Stimulated activated CD4-positive, alpha-beta T cell treated with anti-CD3 and anti-CD28 coated beads, TNF-alpha, amount 100 ng/mL, for 4 hours (primary cell): ENCODE results near the gene HOXD10.

ENCODE experiments used
- DNase-seq, 3 experiments: peaks; one replicate each; pipeline ENCODE4 v3.0.0-alpha.2; 2020; ENCODE audit warnings: low read depth in 3 of 3

The HOXD10 gene

GRCh38 chr2:176151442-176152287 lies 35.1 kb downstream of the HOXD10 start, which contains the start of gene HOXD4:
HOXD4 (plus strand) TSS chr2:176151550; CDS start chr2:176151634, 84 bp downstream.
- DNase-seq: no peak

- DNase-seq: no peak
Measured at GRCh38 chr2:176152350-176153181, 36.0 kb downstream of the HOXD10 start.

DNA sequence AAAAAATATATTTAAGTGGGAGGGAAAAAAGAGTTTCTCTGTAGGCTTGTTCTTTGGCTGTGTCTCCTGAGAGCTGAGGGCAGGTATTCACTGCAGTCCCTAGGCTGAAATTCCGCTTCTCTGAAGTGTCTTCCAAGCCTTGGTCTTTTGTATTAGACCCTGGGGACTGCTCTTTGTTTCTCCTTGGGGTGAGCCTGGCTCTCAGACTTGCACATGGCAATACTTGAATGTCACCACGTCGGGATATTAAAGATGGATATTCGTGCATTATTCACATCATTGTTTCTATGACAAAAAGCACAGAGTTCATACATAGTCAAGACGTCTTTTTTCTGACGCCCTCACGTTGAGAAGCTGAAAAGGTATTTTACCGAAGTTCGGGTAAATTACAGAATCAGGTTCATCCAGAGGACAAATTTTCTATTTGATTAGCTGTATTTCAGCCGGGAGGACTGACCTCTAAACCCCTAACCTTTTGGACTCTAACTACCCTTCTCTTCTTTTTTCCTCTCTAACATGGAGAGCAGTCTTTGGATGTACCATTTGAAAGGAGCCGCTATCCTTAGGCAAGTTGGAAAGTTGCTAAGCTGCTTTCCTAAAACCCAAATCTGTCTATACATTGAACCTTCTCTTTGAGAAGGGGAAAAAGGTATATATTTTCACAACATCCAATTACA lies 38.1 kb downstream of the HOXD10 start:
- no peak for DNase-seq

DNA sequence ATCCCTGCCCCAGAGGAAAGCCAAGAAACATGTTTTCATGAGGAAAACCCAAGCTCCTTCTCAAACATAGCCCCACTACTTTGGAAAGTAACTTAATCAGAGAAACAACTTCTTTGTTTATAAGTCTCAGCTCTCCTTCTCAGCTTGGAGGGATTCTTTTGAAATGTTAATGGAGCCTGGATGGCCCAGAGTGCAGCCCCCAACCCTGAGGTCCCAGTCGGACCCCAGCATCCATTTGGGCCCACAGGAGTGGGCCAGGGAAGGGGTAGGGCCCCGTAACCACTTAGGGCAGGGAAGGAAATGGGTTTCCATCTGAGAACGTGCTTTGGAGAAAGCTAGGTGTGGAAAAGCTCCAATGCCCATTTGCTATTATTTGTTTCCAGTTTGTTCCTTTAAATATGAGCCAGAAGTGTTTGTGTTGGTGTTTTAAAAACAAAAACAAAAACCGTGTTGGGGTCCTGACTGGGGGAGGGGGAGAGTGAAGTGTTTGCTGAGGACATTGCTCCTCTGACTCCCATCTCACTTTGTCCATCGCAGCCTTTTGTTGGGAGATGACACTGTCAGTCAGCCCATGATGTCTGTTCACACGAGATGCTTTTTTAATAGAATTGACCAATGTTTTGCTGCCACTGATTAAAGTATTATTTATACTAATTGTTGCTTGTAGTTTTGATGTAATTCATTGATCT lies 38.9 kb downstream of the HOXD10 start:
- DNase-seq: no peak

DNA sequence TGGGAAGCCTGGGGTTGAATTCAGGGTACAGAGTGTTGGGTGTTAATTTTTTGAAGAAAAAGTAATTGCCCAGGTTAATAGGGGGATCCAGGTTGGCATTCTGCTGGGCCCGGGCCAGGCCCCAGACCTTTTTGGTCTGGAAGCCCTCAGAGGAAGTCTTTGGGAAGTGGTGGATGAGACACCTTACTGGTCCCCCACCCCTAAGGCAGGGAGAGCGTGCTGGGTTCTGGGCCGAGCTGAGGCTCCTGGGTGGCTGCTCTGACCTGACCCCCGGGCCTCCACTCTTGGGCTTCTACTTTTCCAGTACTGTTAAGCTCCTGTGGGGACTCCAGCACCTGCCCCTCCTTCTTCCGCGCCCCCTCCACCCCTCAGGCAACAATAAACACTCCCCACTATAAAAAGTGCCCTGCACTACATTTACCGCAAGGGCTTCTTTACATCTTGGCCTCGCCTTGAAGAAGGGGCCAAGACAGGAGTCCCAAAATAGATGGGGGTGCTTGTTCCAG lies 39.8 kb downstream of the HOXD10 start:
- DNase-seq: no peak

DNA sequence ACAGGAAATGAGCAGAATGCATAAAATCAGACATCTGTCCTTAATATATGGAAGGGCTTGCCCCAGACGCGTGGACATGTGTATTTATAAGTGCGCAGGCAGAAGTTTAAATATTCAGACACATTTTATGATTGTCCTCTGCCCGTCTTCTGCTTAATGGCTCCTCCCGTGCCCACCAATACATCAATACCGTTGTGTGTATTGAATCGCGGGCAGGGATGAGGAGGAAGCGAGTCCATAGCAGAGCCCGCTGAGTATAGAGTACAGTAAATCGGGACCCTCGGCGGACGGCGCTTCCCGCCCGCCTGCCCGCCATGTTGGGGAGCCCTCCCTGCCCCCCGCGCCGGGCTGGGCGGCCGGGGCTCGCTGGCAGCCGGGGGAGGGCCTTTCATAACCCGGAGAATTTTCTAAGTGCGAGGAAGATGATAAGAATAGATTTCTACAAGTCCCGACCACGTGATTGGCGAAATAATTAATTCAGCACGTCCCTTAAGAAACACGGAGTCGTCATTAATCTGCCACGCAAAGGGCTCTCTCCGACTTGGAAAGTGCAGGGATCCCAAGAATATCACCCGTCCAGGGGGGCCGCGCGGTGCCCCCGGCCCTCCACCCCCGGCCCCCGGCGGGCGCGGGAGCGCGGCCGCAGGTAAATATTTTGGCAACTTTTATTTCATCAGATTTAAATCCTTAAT lies 40.4 kb downstream of the HOXD10 start, which contains the start of gene HOXD3:
Gene HOXD3 (plus strand): TSS at position 501 of the 692 bp plus-strand sequence. CDS start 11,808 bp downstream, outside the sequence.
- DNase-seq: no peak

DNA sequence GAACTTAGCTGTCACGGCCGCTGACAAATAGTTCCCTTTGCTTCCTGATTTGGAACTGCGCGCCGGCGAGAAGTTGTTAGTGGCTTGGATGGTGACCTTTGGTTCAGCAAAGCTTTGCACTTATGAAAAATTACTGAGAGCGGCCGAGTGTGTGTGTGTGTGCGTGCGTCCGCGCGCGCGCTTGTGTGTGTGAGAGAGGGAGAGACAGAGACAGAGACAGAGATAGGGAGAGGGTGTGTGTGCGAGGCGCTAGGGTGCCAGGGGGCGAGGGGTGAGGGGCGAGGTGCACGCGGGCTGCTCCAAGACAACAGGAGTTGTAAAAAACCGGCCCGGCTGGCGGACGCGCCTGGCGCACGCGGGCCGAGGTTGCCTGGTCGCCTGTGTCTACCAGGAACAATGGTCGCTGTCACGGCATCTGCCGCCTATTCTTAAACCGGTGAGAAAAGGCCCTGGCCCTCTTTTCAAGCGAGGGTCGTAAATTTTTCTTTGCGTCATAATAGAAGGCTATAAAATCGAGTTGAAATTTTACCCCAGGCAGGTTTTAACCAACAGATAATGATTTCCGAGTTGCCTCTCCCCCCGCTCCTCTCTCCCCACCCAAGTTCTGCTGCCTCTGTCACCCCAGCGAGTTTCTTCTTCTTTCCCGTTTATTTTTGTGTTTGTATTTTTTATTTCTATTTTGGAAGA lies 41.1 kb downstream of the HOXD10 start:
- no peak for DNase-seq

GRCh38 chr2:176158186-176158591 lies 41.6 kb downstream of the HOXD10 start:
- no peak for DNase-seq

DNA sequence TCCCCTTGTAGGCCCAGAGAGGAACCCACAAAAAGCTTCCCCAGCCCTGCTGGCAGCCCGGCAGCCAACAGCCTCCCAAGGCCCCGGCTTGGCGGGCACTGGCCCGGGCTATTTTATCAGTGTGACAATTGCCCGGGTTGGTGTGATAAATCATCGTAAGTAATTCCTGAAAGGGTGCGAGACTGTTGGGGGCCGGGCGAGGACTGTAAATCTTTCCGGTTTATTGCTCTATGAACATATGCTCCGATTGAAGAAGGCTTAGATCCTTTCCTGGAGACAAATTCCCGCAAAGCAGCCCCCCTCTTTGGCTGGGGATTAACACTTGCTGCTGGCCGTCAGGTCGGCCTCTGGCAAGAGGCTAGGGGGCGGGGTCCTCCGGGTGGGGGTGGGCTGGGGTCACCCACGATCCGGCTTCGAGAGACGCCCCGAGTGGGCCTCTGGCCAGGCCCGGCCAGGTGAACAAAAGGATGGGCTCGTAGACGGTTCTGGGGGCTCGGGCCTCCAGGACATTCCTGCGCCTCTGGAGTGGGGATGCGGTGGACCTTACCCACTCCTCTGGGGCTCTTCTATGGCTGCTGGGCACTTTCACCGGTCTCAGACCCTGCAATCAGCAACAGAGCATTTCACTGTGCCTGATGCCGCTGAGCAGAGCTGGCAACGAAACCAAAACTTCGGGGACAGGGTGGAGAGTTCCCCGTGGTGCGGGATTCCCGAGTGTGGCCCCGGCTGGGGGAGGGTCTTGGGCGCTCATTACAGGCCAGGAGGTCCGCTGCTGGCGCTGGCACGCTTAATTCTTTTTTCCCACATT lies 42.5 kb downstream of the HOXD10 start:
- no peak for DNase-seq

DNA sequence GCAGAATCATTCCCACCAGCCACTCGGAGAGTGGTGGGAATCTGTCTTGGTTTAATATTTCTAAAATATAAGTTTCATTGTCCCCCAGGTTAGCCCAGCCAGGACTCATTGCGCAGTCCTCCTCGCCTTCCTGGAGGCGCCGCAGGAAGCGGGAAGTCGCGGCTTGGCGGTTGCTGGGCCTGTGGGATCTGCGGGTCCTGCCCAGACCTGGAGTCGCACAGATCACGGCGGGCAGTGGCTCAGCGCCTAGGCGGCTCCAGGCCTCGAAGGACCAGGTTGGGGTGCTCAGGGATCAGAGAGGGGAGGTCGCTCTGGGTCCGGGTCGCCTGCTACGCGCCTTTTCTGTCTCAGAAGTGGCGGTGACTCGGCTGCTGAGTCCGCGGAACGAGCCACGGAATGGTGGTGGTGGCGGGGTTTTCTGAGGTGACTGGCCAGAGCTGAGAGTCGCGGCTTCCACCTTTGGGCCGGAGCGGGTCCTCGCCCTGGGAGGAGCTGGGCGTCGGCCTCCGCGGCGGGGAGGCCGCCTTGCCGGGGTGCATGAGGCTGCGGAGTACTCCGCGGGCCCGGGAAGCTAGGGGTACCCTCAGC lies 43.2 kb downstream of the HOXD10 start:
- DNase-seq: no peak

GRCh38 chr2:176160251-176160985 lies 43.8 kb downstream of the HOXD10 start:
- no peak for DNase-seq

DNA sequence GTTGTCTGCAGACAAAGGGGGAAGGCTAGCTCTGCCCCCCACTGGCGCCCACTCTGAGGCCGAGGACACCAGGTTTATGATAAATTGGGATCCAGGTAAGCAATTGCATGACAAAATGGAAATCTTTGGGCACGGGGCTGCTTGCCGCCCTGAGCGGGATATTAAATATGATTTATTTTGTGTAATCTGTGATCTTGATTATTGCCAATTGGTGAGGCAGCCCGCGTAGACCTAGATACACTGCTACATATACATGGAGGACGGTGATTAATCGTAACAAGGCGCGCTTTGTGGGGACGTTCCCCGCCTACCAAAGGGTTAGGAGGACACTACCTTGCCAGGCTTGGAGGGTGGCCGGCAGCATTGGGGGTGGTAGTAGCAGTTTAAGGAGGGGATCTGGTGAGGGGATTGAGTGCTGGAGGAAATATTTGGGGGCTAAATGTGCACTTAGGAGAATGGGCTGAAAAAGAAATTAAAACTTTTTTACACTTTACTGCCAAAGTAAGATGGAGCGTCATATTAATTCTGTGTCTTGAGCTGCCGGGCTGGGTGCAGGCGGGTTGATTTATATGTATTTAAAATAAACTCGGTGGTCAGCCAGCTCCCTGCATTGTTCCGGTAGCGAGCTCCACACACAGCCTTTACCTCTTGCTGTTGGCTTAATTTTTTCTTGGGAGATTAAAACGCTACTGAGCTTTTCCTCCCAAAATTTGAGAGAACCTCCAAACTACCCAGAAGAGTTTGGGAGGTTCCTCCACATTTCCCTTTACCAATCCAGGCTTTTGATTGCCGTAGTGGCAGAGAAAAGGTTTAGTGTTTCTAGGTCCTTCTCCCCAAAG lies 44.6 kb downstream of the HOXD10 start:
- DNase-seq: no peak

DNA sequence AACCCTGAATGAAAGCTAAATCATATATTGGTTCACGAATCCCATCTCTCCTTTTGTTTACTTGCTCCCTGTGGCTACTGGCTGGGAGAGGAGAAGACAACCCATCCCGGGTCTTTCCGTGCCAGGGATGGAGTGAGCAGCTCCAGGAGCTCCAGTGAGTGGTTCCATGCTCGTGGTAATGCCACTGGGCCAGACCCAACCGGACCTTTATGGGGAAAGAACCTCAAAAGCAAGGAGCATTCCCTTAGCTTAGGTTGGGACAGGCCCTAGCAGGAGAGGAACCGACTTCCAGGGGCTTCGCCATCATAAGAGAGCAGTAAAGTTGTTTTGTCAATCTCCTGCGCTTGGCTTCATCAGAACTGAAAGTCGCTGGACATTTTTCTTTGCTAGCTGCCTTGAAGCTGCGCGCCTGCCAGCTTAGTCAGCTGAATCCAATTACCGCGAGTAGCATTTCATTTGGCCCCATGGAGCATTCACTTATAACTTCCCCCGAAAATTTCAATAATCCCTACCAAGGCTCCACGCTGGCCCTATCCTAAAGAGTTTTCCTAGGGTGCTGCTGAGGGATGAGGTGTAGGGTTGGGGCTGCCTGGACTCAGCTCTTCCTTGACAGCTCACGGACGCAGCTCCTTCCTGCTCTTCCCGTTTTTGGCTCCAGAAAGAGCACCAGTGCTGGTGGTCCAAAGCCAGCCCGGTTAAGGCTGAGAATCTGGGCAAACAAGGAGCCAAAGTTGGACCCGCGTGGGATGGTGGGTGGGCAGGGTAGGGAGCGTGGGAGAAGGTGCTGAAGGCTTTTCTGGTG lies 45.4 kb downstream of the HOXD10 start:
- DNase-seq: no peak

DNA sequence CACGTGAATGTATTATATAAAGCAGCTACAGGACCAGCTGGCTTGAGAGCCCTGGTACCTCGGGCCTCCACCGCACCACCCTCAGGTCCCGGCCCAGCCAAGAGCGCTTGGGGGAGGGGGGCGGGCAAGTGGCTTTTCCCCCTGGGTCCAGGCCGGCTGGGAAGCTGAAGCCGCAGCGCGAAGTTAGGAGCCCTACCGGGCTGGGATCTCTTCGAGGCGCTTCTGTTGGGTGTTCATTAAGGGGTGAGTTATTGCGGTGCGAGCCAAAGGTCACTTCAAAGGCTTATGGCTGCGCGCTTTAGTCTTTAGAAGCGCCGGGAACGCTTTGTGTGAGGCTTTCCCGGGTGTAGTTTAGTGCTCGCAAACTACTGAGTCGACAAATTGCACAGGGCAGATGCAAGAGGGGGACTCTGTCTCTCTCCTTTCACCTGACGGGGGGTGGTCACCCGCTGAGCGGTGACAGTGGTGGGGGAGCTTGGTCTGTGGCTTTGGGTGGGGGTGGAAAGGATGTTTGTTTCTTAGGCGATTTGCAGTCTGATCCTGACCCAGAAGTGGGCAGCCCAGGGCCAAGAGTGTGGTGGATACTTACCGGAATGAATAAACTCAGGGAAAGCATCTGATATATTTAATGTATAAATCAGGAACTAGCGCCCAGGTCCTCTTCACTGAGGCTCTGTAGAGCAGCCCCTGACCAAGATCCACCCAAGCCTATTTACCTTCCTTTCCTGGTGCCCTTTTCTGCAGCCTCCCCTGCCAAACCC lies 46.5 kb downstream of the HOXD10 start:
- no peak for DNase-seq

- DNase-seq: no peak
Measured at GRCh38 chr2:176163672-176164056, 47.1 kb downstream of the HOXD10 start.

- DNase-seq: no peak
Measured at GRCh38 chr2:176164201-176164600, 47.6 kb downstream of the HOXD10 start.
